GM04503 (cell line): ENCODE results near the gene DUSP3.

Experiments used
- DNase-seq: peaks from one replicate; pipeline ENCODE4 v3.0.0-alpha.2; 2012; ENCODE audit warnings: low read depth

Gene DUSP3

DNA sequence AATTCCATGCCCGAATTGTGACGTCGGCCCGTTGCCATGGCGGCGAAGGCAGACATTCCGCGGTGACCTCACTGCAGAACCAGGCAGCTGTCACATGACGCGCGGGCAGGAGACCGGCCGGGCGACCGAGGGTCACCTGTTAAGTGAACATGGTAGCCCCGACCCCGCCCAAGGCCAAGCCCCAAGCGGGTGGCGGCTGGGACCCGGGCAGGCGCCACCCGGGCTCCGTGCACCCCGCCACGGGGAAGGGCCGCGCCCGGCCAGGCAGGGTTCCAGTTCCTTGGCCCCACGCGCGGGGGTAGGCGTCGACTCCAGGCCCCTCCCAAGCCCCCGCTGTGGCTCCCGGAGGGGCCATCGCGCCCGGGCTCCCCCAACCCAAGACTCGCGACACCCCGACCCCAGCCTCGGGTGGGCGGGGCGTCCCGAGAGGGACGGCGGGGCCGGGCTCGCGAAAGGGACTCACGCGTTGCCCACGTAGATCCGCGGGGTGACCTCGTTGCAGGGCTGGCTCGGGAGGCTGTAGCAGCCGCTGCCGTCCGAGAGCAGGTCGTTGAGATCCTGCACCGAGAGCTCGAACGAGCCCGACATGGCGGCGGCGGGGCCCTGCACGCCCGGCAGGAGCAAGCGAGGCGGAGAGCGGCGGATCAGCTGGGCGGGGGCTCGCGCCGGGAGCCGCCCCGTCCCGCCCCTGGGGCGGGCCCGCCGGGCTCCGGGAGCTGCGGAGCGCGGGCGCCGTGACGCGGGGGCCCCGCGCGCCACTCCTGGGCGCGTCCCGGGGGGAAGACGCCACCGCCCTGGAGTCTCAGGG is at the start of gene DUSP3:
Gene DUSP3, minus strand, starts transcription at position 641 of the 808 bp plus-strand sequence. Its CDS starts 53 bp downstream, at position 588.
- peak; percentile 57 for DNase-seq

GRCh38 chr17:43827596-43827995 is 48.8 kb upstream of the DUSP3 start:
- no peak for DNase-seq

DNA sequence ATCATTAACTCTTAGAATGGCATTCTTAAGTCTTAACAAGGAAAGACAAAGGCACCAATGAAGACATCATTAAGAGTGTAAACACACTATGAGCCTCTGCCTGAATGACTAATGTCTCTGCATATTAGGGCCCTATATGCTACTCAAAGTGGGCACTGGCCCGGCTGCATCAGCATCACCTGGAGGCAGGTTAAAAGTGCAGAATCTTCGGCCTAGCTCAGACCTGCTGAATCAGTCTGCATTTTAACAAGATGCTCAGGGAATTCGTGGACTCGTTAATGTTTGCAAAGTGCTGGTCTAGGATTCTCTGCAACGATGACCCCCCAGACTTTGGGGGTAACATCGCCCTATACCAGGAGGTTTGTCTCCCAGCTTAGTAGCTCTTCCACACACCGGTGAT is 47.4 kb upstream of the DUSP3 start:
- DNase-seq, result no peak

GRCh38 chr17:43825567-43825966 is 46.8 kb upstream of the DUSP3 start:
- DNase-seq, result no peak

- no peak for DNase-seq
Measured at GRCh38 chr17:43823350-43824084, 44.7 kb upstream of the DUSP3 start.

GRCh38 chr17:43822570-43823190 is 43.9 kb upstream of the DUSP3 start:
- DNase-seq, result no peak

DNA sequence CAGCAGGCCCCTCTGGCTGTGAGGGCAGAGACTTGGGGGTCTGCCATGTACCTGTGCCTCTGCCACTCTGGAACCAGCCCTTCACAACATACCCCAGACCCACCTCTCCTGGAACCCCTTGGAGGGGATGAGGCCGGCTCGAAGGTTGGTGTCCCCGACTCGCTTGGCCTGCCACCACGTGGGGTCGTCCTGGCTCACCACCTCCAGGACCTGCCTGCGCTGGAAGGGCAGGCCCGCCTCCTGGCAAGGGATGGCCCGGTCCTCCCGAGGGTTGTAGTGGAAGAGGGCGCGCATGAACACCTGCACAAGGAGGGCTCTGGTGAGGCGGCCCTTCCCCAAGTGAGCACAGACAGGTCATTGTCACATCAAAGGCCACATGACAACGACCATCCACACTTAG is 42.0 kb upstream of the DUSP3 start:
- DNase-seq, result no peak

- DNase-seq, result no peak
Measured at GRCh38 chr17:43818966-43819365, 40.2 kb upstream of the DUSP3 start.

GRCh38 chr17:43817826-43818225 is 39.0 kb upstream of the DUSP3 start:
- no peak for DNase-seq

GRCh38 chr17:43816336-43817320 is 37.9 kb upstream of the DUSP3 start:
- DNase-seq, result no peak

DNA sequence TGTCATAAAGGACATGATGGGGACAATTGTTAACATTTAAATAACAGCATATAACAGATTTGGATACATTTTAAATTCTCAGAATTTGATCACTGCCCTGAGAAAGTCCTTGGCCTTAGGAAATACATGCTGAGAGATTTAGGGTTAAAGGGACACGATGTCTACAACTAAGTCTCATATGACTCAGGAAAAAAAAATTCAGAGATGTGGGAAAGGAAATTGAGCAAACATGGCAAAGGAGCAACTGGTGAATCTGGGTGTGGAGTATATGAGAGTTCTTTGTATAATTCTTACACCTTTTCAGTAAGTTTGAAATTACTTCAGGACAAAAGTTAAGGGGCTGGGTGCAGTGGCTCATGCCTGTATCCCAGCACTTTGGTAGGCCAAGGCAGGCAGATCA is 35.9 kb upstream of the DUSP3 start:
- peak; percentile 70 for DNase-seq

GRCh38 chr17:43814026-43814425 is 35.2 kb upstream of the DUSP3 start:
- DNase-seq, result no peak

DNA sequence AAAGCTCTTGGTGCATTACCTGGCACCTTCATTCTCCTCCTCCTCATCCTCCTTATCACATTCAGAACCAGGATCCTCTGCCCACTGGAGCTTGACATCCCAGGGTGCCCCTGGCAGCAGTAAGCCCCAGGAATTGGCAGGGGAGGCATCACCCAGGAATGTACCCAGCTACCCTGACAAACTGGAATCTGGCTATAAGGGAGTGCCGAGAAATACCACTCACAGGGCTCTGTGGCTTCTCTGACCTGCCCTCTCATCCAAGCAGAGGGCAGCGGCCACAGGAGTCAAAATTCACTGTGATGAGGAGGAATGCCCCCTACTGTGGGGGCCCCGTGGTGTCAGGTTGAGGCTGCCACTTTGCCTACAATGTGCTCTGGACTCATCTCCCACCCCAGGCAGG is 34.6 kb upstream of the DUSP3 start:
- DNase-seq, result no peak

DNA sequence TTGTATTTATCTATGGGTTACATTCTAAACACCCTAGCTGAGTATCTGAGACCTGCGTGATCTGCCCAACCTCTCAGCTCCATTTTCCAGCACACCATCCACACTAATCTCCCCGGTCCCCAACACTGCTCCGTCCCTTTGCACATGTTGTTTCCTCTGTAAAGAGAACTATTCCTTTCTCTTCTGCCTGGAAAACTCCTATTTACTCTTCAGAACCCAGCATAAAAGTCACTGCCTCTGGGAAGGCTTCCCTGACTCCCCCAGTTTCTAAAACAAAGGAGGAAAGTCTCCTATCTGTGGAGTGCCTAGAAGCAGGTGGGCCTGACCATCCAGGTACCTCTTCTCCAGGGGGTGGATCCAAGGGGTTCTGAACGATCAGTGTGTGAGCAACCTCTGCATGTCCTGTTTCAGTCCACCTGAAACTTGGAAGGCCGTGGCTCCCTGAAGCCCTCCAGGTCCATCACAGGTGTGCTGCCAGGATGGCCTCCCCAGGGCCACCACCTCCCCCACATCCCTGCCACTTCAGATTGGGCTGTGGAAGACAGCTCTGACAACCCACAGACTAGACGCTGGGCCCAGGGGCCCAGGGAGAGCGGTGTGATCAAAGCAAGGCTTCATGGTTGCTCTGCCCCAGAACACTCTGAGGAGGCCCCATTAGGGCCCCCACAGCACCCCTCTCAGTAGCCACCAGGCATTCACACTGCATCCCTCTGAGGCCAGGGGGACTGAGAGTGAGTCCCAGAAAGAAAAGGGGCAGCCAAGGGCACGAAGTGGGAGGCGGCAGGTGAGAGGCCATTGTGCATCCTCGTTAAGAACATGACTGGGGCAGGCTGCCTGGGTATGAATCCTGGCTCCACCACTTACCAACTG is 33.9 kb upstream of the DUSP3 start:
- DNase-seq, result no peak

- no peak for DNase-seq
Measured at GRCh38 chr17:43810823-43811222, 32.0 kb upstream of the DUSP3 start.

- DNase-seq, result no peak
Measured at GRCh38 chr17:43810226-43810715, 31.5 kb upstream of the DUSP3 start.

DNA sequence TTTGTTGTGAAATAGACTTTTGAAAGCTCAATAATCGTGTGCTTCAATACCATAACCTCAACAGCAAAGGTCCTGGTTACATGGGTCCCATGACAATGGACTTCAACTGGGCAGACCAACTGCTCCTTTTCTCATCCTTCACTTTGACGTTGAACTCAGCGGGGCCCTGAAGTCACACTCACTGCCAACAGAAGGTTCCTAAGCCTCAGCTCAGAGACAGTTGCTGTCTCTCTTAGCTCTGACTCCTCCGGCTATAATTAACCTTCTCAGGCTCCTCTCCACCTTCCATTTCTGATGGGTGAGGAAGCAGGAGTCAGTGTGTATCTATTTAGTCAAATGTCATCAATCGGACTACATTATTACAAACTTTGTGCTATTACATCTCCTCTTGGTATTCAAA is 30.3 kb upstream of the DUSP3 start:
- DNase-seq, result no peak

DNA sequence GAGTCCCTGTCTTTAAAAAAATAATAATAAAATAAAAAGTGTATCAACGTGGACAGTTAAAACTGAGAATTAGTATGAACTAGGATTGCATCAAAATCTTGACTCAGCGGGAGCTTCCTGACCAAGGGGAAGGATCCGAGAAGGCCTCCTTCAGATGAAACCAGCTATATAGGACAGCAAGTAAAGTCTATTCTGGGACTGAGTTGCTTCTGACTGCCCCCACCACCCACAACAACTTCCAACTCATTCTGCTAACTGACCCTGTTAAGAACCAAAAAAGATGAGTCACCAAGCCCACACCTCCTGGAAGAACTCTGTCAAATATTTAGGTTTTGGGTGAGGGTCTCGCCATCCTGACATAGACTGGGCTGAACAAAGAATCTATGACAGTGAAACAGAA is 29.3 kb upstream of the DUSP3 start:
- no peak for DNase-seq

- DNase-seq, result no peak
Measured at GRCh38 chr17:43805117-43805516, 26.3 kb upstream of the DUSP3 start.

GRCh38 chr17:43803758-43804157 is 25.0 kb upstream of the DUSP3 start:
- no peak for DNase-seq

DNA sequence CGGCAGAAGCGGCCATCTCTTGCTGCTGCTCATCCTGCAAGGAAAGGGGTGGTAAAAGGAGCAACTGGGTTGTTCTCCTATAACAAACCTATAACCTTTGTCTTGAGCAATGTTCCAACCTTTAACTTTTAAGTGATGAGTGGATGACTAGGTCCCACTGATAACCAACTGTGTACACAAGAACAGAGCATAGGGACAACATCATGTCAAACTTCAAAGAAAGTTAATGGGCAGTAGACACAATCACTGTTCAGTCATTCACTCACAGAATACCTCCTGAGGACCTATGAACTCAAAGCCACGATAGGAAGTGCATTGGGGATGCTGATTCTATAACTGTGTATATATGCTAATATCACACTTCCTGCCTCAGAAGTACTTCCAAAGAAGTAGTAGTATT is 23.1 kb upstream of the DUSP3 start:
- no peak for DNase-seq
